ENCODE measurements around the gene FBXL17.

FBXL17 gene

GRCh38 chr5:107913494-107913893 lies 468.4 kb downstream of the FBXL17 start:
- no peaks in the 10 kb centered on the region for H4K20me1 ChIP-seq (ENCODE audit: low read depth, low read length)
- no peak overlapping the region for H3K4me2 ChIP-seq (ENCODE audit: low read depth, low read length, poor library complexity, severe bottlenecking)
- no peaks in the 10 kb centered on the region for H3K36me3 ChIP-seq (ENCODE audit: low read length)
- H3F3A ChIP-seq (ENCODE audit: insufficient read depth), result no peaks in the 10 kb centered on the region
- no peaks in the 10 kb centered on the region for H3K27me3 ChIP-seq (ENCODE audit: low read length)
- H3K9ac ChIP-seq (ENCODE audit: low read length), result no peak overlapping the region
- no peak overlapping the region for H3K27ac ChIP-seq (ENCODE audit: low read depth, low read length)
- no peak overlapping the region for H3K4me3 ChIP-seq (ENCODE audit: insufficient read depth, low read length, poor library complexity, severe bottlenecking)
- H3K9me3 ChIP-seq (ENCODE audit: insufficient read depth, low read length), result no peaks in the 10 kb centered on the region
- no peaks in the 10 kb centered on the region for H3K9me2 ChIP-seq (replicated peaks; ENCODE audit: insufficient read depth, low read length)
- no peaks in the 10 kb centered on the region for H3K79me2 ChIP-seq (ENCODE audit: insufficient read depth, low read length)
- no peak overlapping the region for H2AFZ ChIP-seq (ENCODE audit: low read depth, low read length, severe bottlenecking)
- TF ChIP-seq EZH2phosphoT487 (conservative IDR thresholded peaks at IDR 0.05; ENCODE audit: low read length), result no peak
- no peak for TF ChIP-seq CTCF (IDR thresholded peaks at IDR 0.05; ENCODE audit: insufficient read depth, low read length, poor library complexity, severe bottlenecking)

GRCh38 chr5:107900721-107901120 lies 481.2 kb downstream of the FBXL17 start:
- Histone ChIP-seq H3K9ac (ENCODE audit: low read length) (no peak overlapping the region), H4K20me1 (ENCODE audit: low read depth, low read length) (no peaks in the 10 kb centered on the region), H3K79me2 (ENCODE audit: insufficient read depth, low read length) (no peaks in the 10 kb centered on the region), H3K27ac (ENCODE audit: low read depth, low read length) (no peak overlapping the region), H3K27me3 (ENCODE audit: low read length) (no peaks in the 10 kb centered on the region), H2AFZ (ENCODE audit: low read depth, low read length, severe bottlenecking) (no peak overlapping the region), H3F3A (ENCODE audit: insufficient read depth) (no peaks in the 10 kb centered on the region), H3K4me3 (ENCODE audit: insufficient read depth, low read length, poor library complexity, severe bottlenecking) (no peak overlapping the region), H3K9me2 (replicated peaks; ENCODE audit: insufficient read depth, low read length) (no peaks in the 10 kb centered on the region), H3K4me2 (ENCODE audit: low read depth, low read length, poor library complexity, severe bottlenecking) (no peak overlapping the region), H3K36me3 (ENCODE audit: low read length) (no peaks in the 10 kb centered on the region), H3K9me3 (ENCODE audit: insufficient read depth, low read length) (no peaks in the 10 kb centered on the region)
- TF ChIP-seq EZH2phosphoT487 (conservative IDR thresholded peaks at IDR 0.05; ENCODE audit: low read length) (no peak), CTCF (IDR thresholded peaks at IDR 0.05; ENCODE audit: insufficient read depth, low read length, poor library complexity, severe bottlenecking) (no peak)

- no peak overlapping the region for H3K27ac ChIP-seq (ENCODE audit: low read depth, low read length)
- H3K9me3 ChIP-seq (ENCODE audit: insufficient read depth, low read length), result no peaks in the 10 kb centered on the region
- H3K36me3 ChIP-seq (ENCODE audit: low read length), result no peaks in the 10 kb centered on the region
- H3K9ac ChIP-seq (ENCODE audit: low read length), result no peak overlapping the region
- no peaks in the 10 kb centered on the region for H3F3A ChIP-seq (ENCODE audit: insufficient read depth)
- TF ChIP-seq EZH2phosphoT487 (conservative IDR thresholded peaks at IDR 0.05; ENCODE audit: low read length) (no peak), CTCF (IDR thresholded peaks at IDR 0.05; ENCODE audit: insufficient read depth, low read length, poor library complexity, severe bottlenecking) (no peak)
- no peaks in the 10 kb centered on the region for H4K20me1 ChIP-seq (ENCODE audit: low read depth, low read length)
- no peak overlapping the region for H3K4me2 ChIP-seq (ENCODE audit: low read depth, low read length, poor library complexity, severe bottlenecking)
- H2AFZ ChIP-seq (ENCODE audit: low read depth, low read length, severe bottlenecking), result no peak overlapping the region
- no peaks in the 10 kb centered on the region for H3K9me2 ChIP-seq (replicated peaks; ENCODE audit: insufficient read depth, low read length)
- no peaks in the 10 kb centered on the region for H3K27me3 ChIP-seq (ENCODE audit: low read length)
- no peaks in the 10 kb centered on the region for H3K79me2 ChIP-seq (ENCODE audit: insufficient read depth, low read length)
- no peak overlapping the region for H3K4me3 ChIP-seq (ENCODE audit: insufficient read depth, low read length, poor library complexity, severe bottlenecking)
These were observed 487.5 kb downstream of the FBXL17 start for GRCh38 chr5:107894361-107894760.

Measured in SU-DHL-6 (cell line).